ENCODE data around the gene MSI2.

MSI2 gene

GRCh38 chr17:57679906-57680695 is 423.8 kb downstream of the MSI2 start:
- ChIA-PET POLR2A (ENCODE audit: low non-redundant PET) (no interaction called here), CTCF (interaction anchor here (0.6 kb wide), 1 partner anchor 80 kb away, joined by 3 read pairs; no protein-coding TSS in a partner anchor)
- no peak for DNase-seq (ENCODE audit: low spot score)
- no peak for TF ChIP-seq CTCF (conservative IDR thresholded peaks at IDR 0.05; ENCODE audit: low read depth)
- H3K27ac ChIP-seq, result no peak overlapping the region

- no peak for TF ChIP-seq CTCF (conservative IDR thresholded peaks at IDR 0.05; ENCODE audit: low read depth)
- ChIA-PET CTCF (interaction anchor here (1.4 kb wide), 1 partner anchor 11 kb away, joined by 6 read pairs; no protein-coding TSS in a partner anchor), POLR2A (ENCODE audit: low non-redundant PET) (no interaction called here)
- H3K27ac ChIP-seq, result no peak overlapping the region
- no peak for DNase-seq (ENCODE audit: low spot score)
Measured at GRCh38 chr17:57682701-57683100, 426.4 kb downstream of the MSI2 start.

GRCh38 chr17:57684711-57685498 is 428.6 kb downstream of the MSI2 start:
- POLR2A ChIA-PET (ENCODE audit: low non-redundant PET), result interaction anchor here (0.6 kb wide), 1 partner anchor 428 kb away, joined by 3 read pairs; no protein-coding TSS in a partner anchor
- CTCF ChIA-PET, result interaction anchor here (0.8 to 1.3 kb wide), 3 partner anchors 12 to 442 kb away, joined by 3 to 5 read pairs (median 3); no protein-coding TSS in a partner anchor
- TF ChIP-seq CTCF (conservative IDR thresholded peaks at IDR 0.05; ENCODE audit: low read depth), result no peak

GRCh38 chr17:57685499-57686132 is 429.3 kb downstream of the MSI2 start:
- ChIA-PET CTCF (interaction anchor here (0.8 to 1.3 kb wide), 4 partner anchors 13 to 442 kb away, joined by 3 to 5 read pairs (median 3); no protein-coding TSS in a partner anchor), POLR2A (ENCODE audit: low non-redundant PET) (interaction anchor here (0.6 kb wide), 1 partner anchor 429 kb away, joined by 3 read pairs; no protein-coding TSS in a partner anchor)
- H3K27ac ChIP-seq, result no peak overlapping the region
- no peak for TF ChIP-seq CTCF (conservative IDR thresholded peaks at IDR 0.05; ENCODE audit: low read depth)
- no peak for DNase-seq (ENCODE audit: low spot score)

More at GRCh38 chr17:57684711-57685498, 428.6 kb downstream of the MSI2 start:
- DNase-seq (ENCODE audit: low spot score), result no peak
- H3K27ac ChIP-seq, result no peak overlapping the region

- CTCF ChIA-PET, result no interaction called here
- no peak overlapping the region for H3K27ac ChIP-seq
- DNase-seq (ENCODE audit: low spot score), result no peak
- no peak for TF ChIP-seq CTCF (conservative IDR thresholded peaks at IDR 0.05; ENCODE audit: low read depth)
- POLR2A ChIA-PET (ENCODE audit: low non-redundant PET), result no interaction called here
Measured at GRCh38 chr17:57687642-57688041, 431.3 kb downstream of the MSI2 start.

GRCh38 chr17:57689254-57689653 is 432.9 kb downstream of the MSI2 start:
- ChIA-PET POLR2A (ENCODE audit: low non-redundant PET) (interaction anchor here (0.6 kb wide), 1 partner anchor 101 kb away, joined by 3 read pairs; no protein-coding TSS in a partner anchor), CTCF (interaction anchor here (0.6 kb wide), 1 partner anchor 22 kb away, joined by 3 read pairs; no protein-coding TSS in a partner anchor)
- DNase-seq (ENCODE audit: low spot score), result no peak
- no peak for TF ChIP-seq CTCF (conservative IDR thresholded peaks at IDR 0.05; ENCODE audit: low read depth)
- no peak overlapping the region for H3K27ac ChIP-seq
